NCI-H1105 treated with DMSO at 0.1 percent for 48 hours (cell line): ENCODE data around the gene TRIO.

Experiments used
- DNase-seq: peaks from one replicate; lab custom pipeline; 2025; lab: John Stamatoyannopoulos, UW

TRIO gene

GRCh38 chr5:14557791-14558415 lies 414.8 kb downstream of the TRIO start:
- no peak for DNase-seq
